Esophagus squamous epithelium (tissue), 5 donors: Measurements from ENCODE around the gene PLXDC2. TPM values are rescaled to one million over a fixed set of nuclear protein-coding genes. Genes with fewer than 3 reads are reported as not detected.
A peak's percentile ranks its signal among the peaks of the same experiment; 100 is the strongest.
"Not testable (repeated sequence)": the region's sequence is repeated elsewhere in the genome, so short reads cannot be mapped to it uniquely, and the experiment has no call there.

Experiments used
- DNase-seq: peaks from one replicate; lab custom pipeline; 2025; lab: John Stamatoyannopoulos, UW
- H3K27ac ChIP-seq, 4 donors: fragments of 200-600 bp; sonication (generic); one replicate each; pipeline ENCODE4 v1.5.1; 2016 to 2019; ENCODE audit warnings: mild to moderate bottlenecking in 1 of 4
- H3K27me3 ChIP-seq, 4 donors: fragments of 200-600 bp; sonication (generic); 1 replicate in 3 of 4; 2 replicates in 1 of 4; pipeline versions ENCODE4 v1.5.1 to v1.6.0; 2017 to 2021; ENCODE audit warnings: antibody characterized with exemption in 1 of 4
- H3K36me3 ChIP-seq, 3 donors: fragments of 200-600 bp; sonication (generic); one replicate each; pipeline ENCODE4 v1.5.1; 2016 to 2019
- H3K4me1 ChIP-seq, 3 donors: fragments of 200-600 bp; sonication (generic); one replicate each; pipeline ENCODE4 v1.5.1; 2017 to 2019
- H3K4me3 ChIP-seq, 4 donors: fragments of 200-600 bp; sonication (generic); 1 replicate in 3 of 4; 2 replicates in 1 of 4; pipeline ENCODE4 v1.5.1; 2016 to 2019; ENCODE audit warnings: mild to moderate bottlenecking in 2 of 4, moderate library complexity in 1 of 4
- H3K9me3 ChIP-seq, 3 donors: fragments of 200-600 bp; sonication (generic); one replicate each; pipeline ENCODE4 v1.5.1; 2016 to 2019
- POLR2A ChIP-seq, 4 donors: fragments of 450-650 bp; IDR thresholded peaks; one replicate each; pipeline ENCODE4 v1.6.1; 2017; ENCODE audit warnings: antibody characterized with exemption in 4 of 4, mild to moderate bottlenecking in 4 of 4, moderate library complexity in 3 of 4
- WGBS, 2 donors: methylation state at CpG; one replicate each; pipeline ENCODE4 v1.1.5; 2018; 5-methylcytosine and 5-hydroxymethylcytosine counted together
- intact Hi-C: fragments of 100-400 bp; cut with DNase I; formaldehyde crosslinking; loops from one replicate; pipeline ENCODE4 v1.15.0; 2022
- total RNA-seq, 4 donors: library from RNA; depleted of rRNA; stranded (reverse); fragments of >200 nt; gene quantifications; one replicate each; pipeline ENCODE4 v1.1.0, GENCODE V29; 2016
- TF ChIP-seq, protein P1 (sequence below), 6 experiments: fragments of 450-650 bp in 4 of 6; fragments of 200-600 bp in 2 of 6; sonication (generic) in 2 of 6; IDR thresholded peaks; one replicate each; pipeline ENCODE4 v1.5.1; 2016 to 2019; ENCODE audit warnings: antibody characterized with exemption in 6 of 6, mild to moderate bottlenecking in 4 of 6, moderate library complexity in 4 of 6
- donor health status: DM: yes; HTN: yes; CAD: no.

Gene PLXDC2
- total RNA-seq, result 10 to 100 TPM; 22.4 to 50.4 (median 36.9) TPM

DNA sequence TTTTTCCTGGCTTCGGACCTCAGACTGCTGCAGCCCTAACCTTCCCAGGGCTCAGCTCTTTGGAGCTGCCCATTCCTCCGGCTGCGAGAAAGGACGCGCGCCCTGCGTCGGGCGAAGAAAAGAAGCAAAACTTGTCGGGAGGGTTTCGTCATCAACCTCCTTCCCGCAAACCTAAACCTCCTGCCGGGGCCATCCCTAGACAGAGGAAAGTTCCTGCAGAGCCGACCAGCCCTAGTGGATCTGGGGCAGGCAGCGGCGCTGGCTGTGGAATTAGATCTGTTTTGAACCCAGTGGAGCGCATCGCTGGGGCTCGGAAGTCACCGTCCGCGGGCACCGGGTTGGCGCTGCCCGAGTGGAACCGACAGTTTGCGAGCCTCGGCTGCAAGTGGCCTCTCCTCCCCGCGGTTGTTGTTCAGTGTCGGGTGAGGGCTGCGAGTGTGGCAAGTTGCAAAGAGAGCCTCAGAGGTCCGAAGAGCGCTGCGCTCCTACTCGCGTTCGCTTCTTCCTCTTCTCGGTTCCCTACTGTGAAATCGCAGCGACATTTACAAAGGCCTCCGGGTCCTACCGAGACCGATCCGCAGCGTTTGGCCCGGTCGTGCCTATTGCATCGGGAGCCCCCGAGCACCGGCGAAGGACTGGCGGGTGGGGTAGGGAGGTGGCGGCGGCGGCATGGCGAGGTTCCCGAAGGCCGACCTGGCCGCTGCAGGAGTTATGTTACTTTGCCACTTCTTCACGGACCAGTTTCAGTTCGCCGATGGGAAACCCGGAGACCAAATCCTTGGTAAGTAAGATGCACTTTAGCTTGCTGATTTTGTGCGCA lies at the start of gene PLXDC2:
Gene PLXDC2 (plus strand): TSS at position 22 of the 820 bp plus-strand sequence.
- WGBS, 2 donors, result 2 to 7% methylated on average over 11 to 22 of the region's 65 CpGs
- TF ChIP-seq, protein P1, sequence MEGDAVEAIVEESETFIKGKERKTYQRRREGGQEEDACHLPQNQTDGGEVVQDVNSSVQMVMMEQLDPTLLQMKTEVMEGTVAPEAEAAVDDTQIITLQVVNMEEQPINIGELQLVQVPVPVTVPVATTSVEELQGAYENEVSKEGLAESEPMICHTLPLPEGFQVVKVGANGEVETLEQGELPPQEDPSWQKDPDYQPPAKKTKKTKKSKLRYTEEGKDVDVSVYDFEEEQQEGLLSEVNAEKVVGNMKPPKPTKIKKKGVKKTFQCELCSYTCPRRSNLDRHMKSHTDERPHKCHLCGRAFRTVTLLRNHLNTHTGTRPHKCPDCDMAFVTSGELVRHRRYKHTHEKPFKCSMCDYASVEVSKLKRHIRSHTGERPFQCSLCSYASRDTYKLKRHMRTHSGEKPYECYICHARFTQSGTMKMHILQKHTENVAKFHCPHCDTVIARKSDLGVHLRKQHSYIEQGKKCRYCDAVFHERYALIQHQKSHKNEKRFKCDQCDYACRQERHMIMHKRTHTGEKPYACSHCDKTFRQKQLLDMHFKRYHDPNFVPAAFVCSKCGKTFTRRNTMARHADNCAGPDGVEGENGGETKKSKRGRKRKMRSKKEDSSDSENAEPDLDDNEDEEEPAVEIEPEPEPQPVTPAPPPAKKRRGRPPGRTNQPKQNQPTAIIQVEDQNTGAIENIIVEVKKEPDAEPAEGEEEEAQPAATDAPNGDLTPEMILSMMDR (IDR thresholded peaks at IDR 0.05), result no peak
- peak in 1 of 4 donors; percentile 22 for TF ChIP-seq POLR2A (IDR thresholded peaks at IDR 0.05)
- peaks cover 0 to 17% (median 0%) of the 10 kb centered on the region in 4 donors for H3K27me3 ChIP-seq
- no peaks in the 10 kb centered on the region for H3K9me3 ChIP-seq
- H3K27ac ChIP-seq, result peak within 1 kb of the TSS; percentile 92 to 96 (median 95)
- peaks cover 0 to 6% (median 0%) of the 10 kb centered on the region in 3 donors for H3K36me3 ChIP-seq
- DNase-seq, result no peak
- intact Hi-C loops, result no loop called here
- H3K4me3 ChIP-seq, result peak within 1 kb of the TSS; percentile 66 to 91 (median 81)
- peaks cover 0 to 39% (median 5%) of the 10 kb centered on the region in 3 donors for H3K4me1 ChIP-seq

DNA sequence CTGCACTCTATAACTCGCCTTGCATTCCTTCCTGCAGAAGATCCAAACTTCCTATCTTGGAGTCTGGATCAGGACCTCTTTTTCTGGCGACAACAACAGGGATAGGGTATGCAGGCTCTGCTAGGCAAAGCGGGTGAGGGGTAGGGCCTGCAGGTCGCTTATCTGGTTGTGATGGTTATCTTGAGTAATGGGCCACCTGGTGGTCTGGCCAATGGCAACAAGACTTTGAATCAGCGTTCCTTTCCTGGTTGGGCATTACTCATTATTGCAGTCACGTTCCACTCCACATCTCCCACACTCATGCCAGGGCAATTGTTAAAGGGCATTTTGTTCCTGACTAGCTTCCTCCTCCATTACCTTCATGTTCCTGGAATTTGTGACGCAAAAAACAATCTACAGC lies 48.4 kb upstream of the PLXDC2 start:
- no peak overlapping the region for H3K4me3 ChIP-seq
- H3K4me1 ChIP-seq, result no peaks in the 10 kb centered on the region
- H3K27me3 ChIP-seq, result no peaks in the 10 kb centered on the region
- WGBS, 2 donors, result 39 to 63% methylated on average over 6 to 7 of the region's 7 CpGs
- H3K9me3 ChIP-seq, result no peaks in the 10 kb centered on the region
- no peak overlapping the region for H3K27ac ChIP-seq
- TF ChIP-seq, protein P1 (IDR thresholded peaks at IDR 0.05), result no peak
- no peak for TF ChIP-seq POLR2A (IDR thresholded peaks at IDR 0.05)
- no peaks in the 10 kb centered on the region for H3K36me3 ChIP-seq
- DNase-seq, result no peak
- intact Hi-C loops, result no loop called here

DNA sequence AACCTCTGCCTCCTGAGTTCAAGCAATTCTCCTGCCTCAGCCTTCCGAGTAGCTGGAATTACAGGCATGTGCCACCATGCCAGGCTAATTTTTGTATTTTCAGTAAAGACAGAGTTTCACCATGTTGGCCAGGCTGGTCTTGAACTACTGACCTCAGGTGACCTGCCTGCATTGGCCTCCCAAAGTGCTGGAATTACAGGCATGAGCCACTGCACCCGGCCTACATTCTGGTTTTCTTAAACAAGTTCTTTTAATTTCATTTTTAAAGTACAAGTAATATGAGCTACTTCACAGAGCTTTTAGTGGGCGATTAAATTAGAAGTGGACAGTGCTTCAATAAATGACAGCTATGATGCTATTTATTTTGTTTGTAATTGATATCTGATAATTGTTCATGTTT lies 46.4 kb upstream of the PLXDC2 start:
- DNase-seq, intact Hi-C loops, H3K27me3 ChIP-seq, H3K27ac ChIP-seq, H3K9me3 ChIP-seq, H3K4me3 ChIP-seq, H3K36me3 ChIP-seq, H3K4me1 ChIP-seq: not testable (repeated sequence)
- WGBS, 2 donors, result 72 to 93% methylated on average over 3 of the region's 3 CpGs

DNA sequence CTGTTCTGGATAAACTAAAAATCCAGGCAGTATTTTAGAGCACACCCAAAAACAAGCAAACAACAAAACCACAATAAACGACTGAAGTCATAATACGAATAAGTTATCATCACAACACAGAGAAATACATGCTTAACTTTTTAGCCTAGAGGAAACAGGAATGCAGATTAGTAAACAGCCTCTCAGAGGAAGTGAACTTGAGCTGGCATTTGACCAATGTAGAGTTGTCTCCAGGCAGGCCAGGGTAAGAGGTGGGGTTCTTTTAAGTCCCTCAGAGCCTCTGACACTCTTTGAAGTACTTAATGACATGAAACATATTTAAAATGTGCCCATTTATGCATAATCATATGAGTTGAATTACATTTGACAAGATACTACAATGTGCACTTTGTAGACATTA lies 43.3 kb upstream of the PLXDC2 start:
- Histone ChIP-seq H3K9me3 (no peaks in the 10 kb centered on the region), H3K4me1 (no peaks in the 10 kb centered on the region), H3K27ac (no peak overlapping the region), H3K4me3 (no peak overlapping the region), H3K27me3 (no peaks in the 10 kb centered on the region), H3K36me3 (no peaks in the 10 kb centered on the region)
- DNase-seq, result no peak
- intact Hi-C loops, result no loop called here
- 45 to 61% methylated on average over 2 of the region's 2 CpGs for WGBS, 2 donors
- TF ChIP-seq, protein P1 (IDR thresholded peaks at IDR 0.05), result no peak
- TF ChIP-seq POLR2A (IDR thresholded peaks at IDR 0.05), result no peak

DNA sequence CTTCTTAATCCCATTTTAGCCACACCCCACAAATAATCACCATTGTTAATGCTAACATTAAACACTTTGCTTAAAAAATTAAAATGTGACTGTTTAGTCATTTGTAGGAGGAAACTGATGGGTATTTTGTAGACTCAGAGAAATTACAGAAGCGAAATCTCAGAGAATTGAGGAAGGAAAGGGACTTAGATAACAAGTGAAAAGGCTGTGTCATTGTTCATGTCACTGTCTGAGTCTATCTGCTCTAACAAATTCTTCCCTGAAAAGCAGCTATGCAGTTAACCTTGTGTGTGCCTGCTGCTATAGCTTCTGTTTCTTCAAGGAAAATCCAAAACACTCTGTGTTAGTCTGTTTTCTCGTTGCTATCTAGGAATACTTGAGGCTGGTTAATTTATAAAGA lies 40.9 kb upstream of the PLXDC2 start:
- Histone ChIP-seq H3K4me1 (no peaks in the 10 kb centered on the region), H3K9me3 (no peaks in the 10 kb centered on the region), H3K27me3 (no peaks in the 10 kb centered on the region), H3K27ac (no peak overlapping the region), H3K4me3 (no peak overlapping the region), H3K36me3 (no peaks in the 10 kb centered on the region)
- TF ChIP-seq, protein P1 (IDR thresholded peaks at IDR 0.05), result no peak
- no peak for TF ChIP-seq POLR2A (IDR thresholded peaks at IDR 0.05)
- intact Hi-C loops, result no loop called here
- no peak for DNase-seq
- 58 to 60% methylated on average over 2 of the region's 2 CpGs for whole genome bisulfite sequencing, 2 donors
